Fibroblast of skin of left quadriceps (primary cell): ENCODE measurements around the gene ZNF564.
"Not testable (repeated sequence)": the region's sequence is repeated elsewhere in the genome, so short reads cannot be mapped to it uniquely, and the experiment has no call there.

Experiments
- DNase-seq, 2 experiments: peaks; one replicate each; pipeline ENCODE4 v3.0.0-alpha.2; 2013; ENCODE audit warnings: low read depth in 2 of 2

ZNF564 gene

DNA sequence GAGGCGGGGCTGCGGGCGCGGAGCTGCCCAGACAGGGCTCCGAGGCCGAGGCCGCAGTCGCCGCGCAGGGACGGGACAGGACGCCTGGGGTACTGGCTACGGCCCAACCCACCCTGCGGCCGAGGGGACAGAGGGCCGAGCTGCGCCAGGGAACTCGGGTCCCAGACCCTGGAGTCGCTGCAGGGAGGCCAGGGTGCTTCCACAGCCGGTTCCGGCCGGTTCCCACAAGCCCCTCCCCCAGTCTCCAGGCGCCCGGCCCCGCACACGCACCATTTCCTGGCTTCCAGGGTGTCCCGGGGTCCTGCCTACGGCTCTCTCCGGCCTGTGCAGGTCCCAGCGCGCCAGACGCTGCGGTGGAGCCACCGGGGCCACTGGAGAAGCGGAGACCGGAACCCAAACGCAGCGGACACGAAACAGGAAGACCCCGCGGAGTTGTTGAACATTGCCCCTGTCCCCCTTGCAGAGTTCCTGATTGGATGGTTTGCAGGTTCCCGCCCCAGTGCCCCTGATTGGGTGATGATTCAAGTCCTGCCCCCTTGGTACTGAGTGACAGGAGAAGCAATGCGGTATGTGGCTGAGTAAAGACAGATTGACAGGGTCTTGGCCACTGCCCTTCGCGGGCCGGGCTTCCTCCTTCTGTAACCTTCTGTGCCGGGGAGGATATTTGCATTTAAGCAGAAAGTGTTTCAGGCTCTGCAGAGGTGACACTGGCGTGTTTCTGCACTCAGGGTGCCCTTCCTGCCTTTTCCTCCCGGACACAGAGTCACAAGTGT is at the start of gene ZNF564:
ZNF564 (minus strand) TSS at position 423 of the 773 bp plus-strand sequence; CDS start at position 273, 150 bp downstream.
- peak; percentile 95 for DNase-seq

- no peak for DNase-seq
These were observed 46.3 kb upstream of the ZNF564 start for GRCh38 chr19:12597594-12597993.

DNA sequence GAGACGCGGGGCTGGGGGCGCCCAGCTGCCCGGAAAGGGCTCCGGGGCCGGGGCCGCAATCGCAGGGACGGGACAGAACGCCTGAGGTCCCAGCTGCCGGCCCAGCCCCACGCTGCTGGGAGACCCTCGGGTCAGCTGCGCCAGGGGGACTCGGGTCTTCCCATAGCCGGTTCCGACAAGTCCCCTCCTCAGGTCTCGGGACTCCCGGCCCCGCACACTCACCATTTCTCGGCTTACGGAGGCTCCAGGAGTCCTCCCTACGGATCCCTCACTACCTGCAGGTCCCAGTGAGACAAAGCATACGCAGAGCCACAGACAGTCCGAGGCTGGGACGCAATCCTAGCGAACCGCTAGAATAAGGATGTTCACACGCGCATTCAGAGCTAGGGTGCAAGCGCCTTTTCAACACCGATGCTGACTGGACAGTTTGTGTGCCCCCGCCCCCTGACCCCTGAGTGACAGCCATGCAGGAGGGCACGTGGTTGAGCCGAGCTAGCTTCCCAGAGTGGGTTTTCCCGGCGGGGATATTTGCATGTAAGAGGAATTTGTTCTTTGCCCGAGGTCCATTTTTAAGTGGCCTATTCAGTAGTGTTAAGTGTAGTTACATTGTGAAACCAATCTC is 45.8 kb upstream of the ZNF564 start:
- no peak for DNase-seq

DNA sequence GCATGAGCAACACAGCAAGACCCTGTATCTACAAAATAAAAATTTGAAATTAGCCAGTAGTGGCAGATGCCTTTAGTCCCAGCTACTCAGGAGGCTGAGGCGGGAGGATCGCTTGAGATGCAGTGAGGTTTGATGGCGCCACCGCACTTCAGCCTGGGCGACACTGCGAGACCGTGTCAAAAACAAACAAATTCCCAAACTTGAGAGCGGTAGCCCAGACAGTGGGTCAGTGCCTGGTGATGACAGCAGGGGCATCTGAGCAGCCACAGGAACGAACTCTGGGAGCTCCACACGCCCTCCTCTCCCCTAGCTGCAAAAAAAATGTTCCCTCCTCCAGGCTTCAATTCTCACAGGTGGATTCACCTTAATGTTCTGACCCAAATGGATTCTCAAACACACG is 45.2 kb upstream of the ZNF564 start:
- no peak for DNase-seq

DNA sequence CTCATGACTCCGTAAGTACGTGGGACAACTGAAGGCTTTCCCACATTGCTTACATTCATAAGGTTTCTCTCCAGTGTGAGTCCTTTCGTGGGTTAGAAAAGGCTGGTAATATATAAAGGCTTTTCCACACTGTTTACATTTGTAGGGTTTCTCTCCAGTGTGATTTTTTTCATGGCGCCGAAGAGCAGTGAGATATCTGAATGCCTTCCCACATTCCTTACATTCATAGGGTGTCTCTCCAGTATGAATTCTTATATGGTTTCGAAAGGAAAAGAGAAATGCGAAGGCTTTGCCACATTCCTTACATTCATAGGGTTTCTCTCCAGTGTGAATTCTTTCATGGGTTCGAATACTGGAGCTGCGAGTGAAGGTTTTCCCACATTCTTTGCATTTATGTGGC is 29.8 kb upstream of the ZNF564 start:
- no peak for DNase-seq

- peak in 1 of 2 experiments; percentile 8 for DNase-seq
These were observed 29.0 kb upstream of the ZNF564 start for GRCh38 chr19:12580180-12580694.

DNA sequence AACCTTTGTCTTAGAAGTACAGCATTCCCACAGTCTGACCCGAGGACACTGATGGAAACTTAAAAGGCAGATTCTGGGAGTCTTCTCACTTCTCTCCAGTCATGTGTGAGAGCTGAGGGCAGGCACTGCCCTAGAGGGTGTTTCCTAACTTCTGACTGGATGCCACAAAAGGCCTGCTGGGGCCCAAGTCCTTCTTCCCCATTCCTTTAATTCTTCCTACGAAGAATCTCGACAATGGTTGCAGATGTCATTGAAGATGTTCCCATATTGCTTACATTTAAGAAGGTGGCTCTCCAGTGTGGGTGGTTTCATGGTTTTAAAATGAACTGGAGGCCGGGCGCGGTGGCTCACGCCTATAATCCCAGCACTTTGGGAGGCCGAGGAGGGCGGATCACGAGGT is 27.4 kb upstream of the ZNF564 start:
- no peak for DNase-seq

- no peak for DNase-seq
These were observed 22.8 kb upstream of the ZNF564 start for GRCh38 chr19:12574036-12574435.

DNA sequence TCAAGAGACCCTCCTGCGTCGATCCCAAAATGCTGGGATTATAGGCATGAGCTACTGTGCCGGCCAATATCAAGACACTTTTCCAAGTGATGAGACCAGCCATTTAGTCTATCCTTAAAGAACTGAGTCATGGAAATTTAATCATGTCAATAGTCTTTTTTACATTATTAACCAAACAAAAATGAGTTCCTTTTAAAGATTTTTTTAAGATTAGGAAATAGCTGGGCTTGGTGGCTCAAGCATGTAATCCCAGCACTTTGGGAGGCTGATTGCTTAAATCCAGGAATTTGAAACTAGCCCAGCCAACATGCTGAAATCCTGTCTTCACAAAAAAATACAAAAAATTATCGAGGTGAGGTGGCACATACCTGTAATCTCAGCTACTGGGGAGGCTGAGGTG is 16.7 kb upstream of the ZNF564 start:
- no peak for DNase-seq

DNA sequence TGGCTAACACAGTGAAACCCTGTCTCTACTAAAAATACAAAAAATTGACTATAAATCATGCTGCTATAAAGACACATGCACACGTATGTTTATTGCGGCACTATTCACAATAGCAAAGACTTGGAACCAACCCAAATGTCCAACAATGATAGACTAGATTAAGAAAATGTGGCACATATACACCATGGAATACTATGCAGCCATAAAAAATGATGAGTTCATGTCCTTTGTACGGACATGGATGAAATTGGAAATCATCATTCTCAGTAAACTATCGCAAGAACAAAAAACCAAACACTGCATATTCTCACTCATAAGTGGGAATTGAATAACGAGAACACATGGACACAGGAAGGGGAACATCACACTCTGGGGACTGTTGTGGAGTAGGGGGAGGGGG is 15.1 kb upstream of the ZNF564 start:
- not testable (repeated sequence) for DNase-seq

GRCh38 chr19:12564016-12564664 is 12.9 kb upstream of the ZNF564 start:
- DNase-seq, result peak; percentile 56 to 64

DNA sequence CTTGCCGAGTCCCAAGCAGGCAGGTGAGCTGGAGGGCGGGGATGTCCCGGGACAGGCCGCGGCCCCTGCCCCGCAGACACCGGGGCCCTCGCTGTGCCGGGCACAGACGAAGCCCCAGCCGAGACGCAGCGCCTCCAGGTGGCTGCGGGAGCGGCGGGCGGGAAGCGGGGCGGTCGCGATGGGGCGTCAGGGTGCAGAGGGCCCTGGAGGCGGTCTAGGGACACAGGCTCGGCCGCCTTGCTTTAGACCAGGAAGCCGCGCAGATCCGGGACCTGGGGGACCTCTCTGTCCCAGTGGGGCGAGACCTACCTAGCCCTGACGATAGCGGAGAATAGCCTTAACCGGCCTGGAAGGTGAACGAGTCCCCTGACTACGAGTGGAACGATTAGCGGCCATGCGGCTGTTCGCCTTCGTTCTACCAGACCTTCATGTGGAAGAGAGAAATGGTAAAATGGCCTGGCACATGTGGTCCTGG is 4.2 kb upstream of the ZNF564 start:
- no peak for DNase-seq

DNA sequence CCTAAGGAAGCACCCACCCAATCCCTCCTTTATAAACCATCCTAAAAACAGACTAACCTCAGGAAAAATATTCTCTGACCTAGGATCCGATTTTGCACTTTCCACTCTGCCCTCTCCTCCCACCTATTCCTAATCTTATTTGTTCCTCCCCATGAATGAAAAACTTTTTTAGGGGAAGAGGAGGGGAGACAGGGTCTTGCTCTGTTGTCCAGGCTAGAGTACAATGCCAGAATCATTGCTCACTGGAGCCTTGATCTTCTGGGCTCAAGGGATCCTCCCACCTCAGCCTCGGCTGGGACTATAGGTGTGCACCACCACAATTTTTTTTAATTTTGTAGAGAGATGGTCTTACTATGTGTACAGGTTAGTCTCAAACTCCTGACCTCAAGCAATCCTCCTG is 4.4 kb downstream of the ZNF564 start:
- no peak for DNase-seq

- no peak for DNase-seq
These were observed 5.2 kb downstream of the ZNF564 start for GRCh38 chr19:12546068-12546467.

DNA sequence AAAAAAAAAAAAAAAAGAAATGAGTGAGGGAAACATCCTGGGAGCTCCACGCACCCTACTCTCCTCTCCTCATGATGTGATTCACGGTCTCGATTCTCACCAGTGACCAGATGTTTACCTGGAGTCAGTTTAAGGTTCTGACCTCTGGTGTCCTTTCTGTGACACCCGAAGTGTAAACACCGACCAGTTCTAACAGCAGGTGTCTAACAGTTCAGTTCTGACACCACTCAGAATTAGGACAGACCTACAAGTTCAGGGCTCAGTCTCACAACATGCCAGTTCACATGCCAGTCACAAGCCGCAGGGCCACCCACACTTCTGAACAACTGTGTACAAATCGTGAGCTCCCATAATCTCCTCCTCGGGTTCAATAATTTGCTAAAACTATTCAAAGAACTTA is 6.0 kb downstream of the ZNF564 start:
- no peak for DNase-seq

GRCh38 chr19:12544401-12544876 is 6.8 kb downstream of the ZNF564 start:
- DNase-seq, result no peak

GRCh38 chr19:12543855-12544254 is 7.4 kb downstream of the ZNF564 start:
- DNase-seq, result no peak

GRCh38 chr19:12527034-12527836 is 24.0 kb downstream of the ZNF564 start:
- DNase-seq, result peak in 1 of 2 experiments; percentile 5

DNA sequence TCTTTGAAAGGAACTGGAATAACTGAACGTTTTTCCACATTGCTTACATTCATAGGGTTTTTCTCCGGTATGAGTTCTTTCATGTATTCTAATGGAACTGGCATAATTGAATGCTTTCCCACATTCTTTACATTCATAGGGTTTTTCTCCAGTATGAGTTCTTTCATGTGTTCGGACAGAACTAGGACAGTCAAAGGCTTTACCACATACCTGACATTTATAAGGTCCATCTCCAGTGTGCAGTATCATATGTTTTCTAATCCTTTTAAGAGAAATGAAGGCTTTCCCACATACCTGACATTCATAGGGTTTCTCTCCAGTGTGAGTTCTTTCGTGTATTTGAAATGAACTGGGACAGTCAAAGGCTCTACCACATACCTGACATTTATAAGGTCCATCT is 24.7 kb downstream of the ZNF564 start:
- no peak for DNase-seq

DNA sequence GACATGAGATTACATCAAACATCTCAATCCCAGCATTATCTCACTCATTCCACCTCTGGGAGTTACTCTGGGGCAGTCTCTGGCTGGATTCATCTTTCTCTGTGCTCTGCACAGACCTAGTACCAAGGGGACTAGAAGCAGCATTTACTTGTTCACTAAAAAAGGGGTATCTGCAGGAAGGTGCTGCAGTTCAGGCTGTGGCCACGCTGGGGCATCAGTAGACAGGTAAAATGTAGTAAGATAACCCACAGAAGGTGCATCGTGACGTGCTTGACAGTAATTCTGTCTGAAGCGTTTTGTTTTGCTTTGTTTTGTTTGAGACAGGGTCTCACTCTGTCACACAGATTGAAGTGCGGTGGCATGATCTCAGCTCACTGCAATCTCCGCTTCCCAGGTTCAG is 29.3 kb downstream of the ZNF564 start:
- DNase-seq, result no peak

GRCh38 chr19:12513531-12514061 is 37.7 kb downstream of the ZNF564 start:
- DNase-seq, result no peak
